Dermis microvascular lymphatic vessel endothelial cell (primary cell): ENCODE results near the gene FMNL2. TPM values are rescaled to one million over a fixed set of nuclear protein-coding genes. Genes with fewer than 3 reads are reported as not detected.

Experiments used
- DNase-seq, 2 donors: peaks; one replicate each; pipeline versions ENCODE4 v3.0.0 to v3.0.0-alpha.2; 2010; ENCODE audit warnings: low read depth in 2 of 2
- total RNA-seq: library from RNA; depleted of rRNA; stranded (reverse); fragments of >200 nt; gene quantifications from 2 replicates; pipeline ENCODE4 v1.2.1, GENCODE V29; 2014

FMNL2 gene
- total RNA-seq, 1 donor from 2014 or later: 29.0 TPM

DNA sequence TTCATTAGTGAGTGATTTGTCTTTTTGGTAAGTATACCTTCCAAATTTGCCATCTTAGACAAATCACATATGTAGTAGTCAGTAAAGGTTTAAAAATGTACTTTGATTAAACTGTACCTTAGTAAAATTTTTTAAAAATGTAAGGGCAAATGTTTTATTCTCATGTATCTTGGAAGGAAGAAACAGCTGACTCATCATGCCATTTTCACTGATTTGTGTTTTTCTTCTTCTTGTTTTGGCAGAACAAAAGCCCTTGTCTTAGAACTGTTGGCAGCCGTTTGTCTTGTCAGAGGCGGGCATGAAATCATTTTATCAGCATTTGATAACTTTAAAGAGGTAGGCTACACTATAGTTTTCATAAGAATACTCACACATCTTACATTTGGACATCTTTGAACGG, 245.7 kb downstream of the FMNL2 start:
- DNase-seq: peak in 1 of 2 donors; percentile 53

- no peak for DNase-seq
Measured at GRCh38 chr2:152581360-152581759, 246.4 kb downstream of the FMNL2 start.

- peak in 1 of 2 donors; percentile 22 for DNase-seq
Measured at GRCh38 chr2:152582081-152582480, 247.1 kb downstream of the FMNL2 start.

GRCh38 chr2:152583512-152584229, 248.7 kb downstream of the FMNL2 start:
- peak in 1 of 2 donors; percentile 33 for DNase-seq

DNA sequence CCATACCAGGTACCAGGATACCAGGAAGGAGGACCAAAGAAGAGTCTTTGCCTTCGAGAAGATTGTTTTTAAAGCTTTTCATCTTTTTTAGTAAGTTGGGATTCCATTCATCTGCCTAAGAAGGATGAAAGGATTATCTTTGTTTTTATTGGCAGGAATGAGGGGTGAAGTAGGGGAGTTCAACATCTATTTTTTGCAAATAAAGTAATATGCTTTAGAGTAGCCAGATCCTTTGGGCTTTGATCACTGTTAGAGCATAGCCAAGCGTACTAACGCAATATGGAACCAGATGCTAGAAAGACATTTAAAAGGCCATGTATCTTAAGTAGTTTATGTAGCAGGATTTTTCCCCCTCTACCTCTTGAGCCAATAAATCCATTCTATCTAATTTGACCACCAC, 249.3 kb downstream of the FMNL2 start:
- DNase-seq: no peak

DNA sequence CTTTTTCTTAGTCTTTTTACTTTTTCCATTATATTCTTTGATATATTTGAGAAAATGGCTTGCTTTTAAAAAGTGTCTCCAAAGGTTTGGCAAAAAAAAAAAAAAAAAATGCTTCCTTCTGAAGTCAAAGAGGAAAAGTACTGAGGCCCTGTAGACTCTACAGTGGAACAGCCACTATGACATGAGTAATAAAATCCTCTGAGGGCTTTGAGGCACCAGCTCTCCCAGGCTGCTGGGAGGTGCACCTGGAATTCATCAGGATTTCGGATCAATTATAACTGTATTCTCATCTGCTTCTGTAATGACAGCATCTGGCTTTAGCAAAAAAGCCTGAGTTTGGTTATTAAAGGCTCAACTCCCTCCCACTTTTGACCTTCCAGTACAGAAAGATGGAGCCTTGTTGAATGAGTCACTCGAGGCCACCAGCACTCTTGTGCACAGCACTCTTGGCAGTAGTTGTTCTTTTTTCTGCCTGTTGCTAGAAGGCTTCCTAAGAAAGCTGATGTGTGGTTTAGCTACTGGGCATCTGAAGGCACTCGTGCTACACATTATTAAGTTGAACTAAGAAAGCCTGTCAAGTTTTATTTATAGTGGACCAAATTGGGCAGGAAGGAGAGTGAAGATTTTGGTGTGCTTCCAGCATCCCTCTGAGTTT, 251.0 kb downstream of the FMNL2 start:
- peak in 1 of 2 donors; percentile 53 for DNase-seq

DNA sequence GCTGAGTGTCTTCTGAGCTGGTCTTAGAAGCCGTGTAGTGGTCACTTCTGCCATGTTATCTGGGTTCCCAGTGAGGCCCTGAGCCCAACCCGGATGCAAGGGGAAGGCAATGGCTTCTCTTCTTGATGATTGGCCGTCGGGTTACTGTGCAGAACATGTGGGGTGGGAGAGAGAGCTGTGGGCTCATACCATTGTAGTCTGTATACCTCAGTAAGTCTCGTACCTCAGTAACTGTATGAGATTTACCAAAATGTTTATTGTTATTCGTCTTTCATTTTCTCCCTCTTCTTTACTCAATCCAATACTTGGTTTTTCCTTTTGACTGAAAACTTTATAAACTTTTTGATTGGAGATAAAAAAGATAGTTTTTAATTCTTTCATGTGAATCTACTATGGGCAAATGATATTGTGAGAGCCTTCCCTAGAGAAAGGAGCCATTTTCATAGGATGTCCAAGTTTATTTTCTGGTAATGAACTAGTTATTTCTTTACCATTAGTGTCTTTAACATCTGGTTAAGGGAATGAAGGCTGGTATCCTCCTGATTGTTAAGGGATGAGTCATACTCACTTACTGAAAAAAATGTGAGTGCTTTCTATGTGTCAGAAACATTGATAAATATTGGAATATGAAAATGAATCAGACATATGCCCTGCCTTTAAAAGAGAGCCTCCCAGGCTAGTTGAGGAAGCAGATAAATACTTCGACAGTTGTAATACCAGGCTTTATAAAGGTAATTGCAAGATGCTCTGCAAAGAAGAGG, 252.4 kb downstream of the FMNL2 start:
- no peak for DNase-seq

DNA sequence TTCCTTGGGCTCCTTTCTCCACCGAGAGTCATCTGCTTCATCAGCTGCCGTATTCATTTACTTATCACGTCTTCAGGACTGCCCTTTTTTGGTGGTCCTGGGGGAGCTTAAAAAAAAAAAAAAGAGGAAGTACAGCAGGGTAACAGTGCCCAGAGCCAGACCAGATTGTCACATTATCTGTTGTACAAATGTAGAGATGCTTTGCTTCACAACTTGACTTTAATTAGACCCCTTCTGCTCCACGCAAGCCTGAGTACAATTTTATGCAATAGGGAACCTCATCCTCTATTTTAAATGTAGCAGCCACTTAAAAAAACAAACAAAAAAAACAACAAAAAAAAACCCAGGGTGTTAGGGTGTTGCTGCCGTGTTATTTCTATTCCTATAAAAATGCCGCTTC, 254.0 kb downstream of the FMNL2 start:
- no peak for DNase-seq

DNA sequence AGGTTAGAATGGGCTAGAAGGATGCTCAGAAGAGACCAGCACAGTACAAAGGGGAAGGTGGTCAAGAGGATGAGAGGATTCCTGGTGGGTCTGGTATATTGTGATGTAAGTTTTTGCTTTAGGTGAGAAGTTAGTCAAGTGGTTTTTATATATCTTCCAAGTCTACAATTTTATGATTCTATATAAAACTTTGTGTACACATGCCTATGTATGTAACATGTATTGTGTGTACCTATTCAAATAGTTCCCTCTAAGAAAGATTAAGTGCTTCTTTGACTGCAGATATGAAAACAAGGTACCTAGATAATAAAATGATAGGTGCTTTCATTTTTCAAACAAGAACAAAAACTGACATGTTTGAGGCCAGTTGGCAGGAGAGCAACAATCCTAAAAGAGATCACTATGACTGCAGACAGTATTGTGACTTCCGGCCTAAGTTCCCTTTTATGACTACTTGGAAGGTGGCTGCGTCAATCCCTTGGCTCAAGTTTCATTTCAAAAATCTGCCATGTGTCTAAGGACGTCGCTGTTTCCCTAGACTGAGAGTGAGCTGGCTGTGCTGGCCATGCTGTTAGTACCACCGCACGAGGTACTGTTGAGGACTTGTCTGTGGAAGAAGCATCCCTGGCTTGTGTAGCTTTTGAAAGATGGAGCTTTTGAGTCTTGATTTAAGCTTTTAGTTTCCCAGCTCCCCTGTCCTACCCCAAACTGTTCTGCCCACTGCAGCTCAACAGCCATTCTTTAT, 259.2 kb downstream of the FMNL2 start:
- DNase-seq: no peak

- DNase-seq: peak in 1 of 2 donors; percentile 55
Measured at GRCh38 chr2:152594792-152595191, 259.8 kb downstream of the FMNL2 start.

GRCh38 chr2:152598975-152599759, 264.2 kb downstream of the FMNL2 start:
- no peak for DNase-seq

DNA sequence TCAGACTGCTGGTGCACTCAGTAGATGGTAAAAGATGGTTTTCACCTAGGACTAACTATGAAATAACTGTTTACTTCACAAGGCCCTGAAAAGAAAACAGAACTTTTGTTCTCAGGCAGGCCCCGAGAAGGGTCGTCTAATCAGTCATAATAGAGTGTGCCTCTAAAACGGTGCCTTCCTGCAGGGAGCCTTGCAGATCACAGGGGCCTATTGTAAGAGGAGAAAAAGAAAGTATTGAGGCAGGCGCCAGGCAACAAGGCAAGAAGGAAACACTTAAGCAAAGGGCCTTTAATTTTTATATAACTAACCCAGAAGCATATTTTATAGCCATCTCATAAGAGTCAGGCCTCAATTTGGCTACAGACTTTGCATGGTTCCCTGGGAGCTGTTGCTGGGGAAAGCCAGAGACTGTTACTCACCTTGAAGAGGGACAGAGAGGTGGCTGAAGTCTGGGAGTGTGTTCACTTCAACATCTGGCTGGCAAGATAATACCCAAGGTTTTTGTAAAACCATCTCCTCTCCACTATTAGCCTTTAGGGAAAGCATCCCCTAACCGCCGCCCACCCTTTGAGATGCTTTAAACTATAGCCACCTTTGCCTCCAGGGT, 265.2 kb downstream of the FMNL2 start:
- no peak for DNase-seq

DNA sequence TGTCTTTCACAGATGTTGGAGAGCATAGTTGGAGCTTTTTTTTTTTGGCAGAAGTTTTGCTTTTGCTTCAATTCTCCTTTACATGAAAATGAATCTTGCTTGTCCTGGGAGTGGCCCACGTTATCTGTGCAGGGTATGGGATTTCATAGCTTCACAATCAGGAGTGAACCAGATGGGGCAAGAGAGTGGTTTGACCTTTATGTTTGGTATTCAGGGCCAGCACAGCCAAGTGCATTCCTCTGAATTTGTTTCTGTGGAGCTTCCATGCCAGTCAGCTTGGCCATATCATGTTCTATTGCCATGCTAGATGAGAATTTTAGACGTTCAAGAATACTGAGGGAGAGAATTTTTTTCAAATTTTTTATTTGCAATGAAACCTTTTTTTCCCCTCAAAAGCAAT, 265.7 kb downstream of the FMNL2 start:
- no peak for DNase-seq

DNA sequence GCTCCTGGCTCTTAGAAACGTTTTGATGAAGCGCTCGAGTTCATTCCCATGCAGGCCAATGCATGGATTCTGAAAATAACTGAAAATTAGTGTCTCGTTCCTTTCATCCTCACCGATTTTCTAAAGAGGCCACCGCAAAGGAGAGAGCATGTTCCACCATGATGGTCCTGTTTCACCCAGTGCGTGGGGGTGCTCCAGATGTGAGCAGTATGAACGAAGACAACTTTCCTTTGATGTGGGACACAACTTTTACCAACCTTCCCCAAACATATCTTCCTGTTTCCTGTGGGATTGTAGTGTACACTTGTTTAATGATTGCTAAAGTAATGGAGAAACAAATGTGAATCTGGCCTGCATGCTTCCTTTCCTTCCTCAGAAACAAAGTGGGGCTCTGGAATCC, 267.8 kb downstream of the FMNL2 start:
- peak in 1 of 2 donors; percentile 32 for DNase-seq

- no peak for DNase-seq
Measured at GRCh38 chr2:152603166-152603565, 268.2 kb downstream of the FMNL2 start.

DNA sequence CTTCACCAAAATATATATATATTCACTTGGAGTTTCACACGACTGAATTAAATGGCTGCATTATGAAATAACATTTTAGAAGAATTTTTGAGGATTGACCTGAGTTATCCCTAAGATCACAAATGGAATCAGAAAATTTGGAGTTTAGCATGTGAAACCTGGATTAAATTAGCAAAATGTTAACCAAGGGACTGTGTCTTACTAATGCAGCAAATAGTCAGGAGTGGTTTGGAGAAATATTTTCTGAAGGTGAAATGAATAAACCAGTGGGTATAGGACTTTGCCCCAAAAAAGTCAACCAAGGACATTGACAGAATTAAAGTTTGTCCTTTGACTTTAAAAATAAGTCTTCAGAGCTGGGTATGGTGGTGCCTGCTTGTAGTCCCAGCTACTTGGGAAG, 271.1 kb downstream of the FMNL2 start:
- no peak for DNase-seq

GRCh38 chr2:152606941-152607340, 272.0 kb downstream of the FMNL2 start:
- no peak for DNase-seq

GRCh38 chr2:152607793-152608300, 272.9 kb downstream of the FMNL2 start:
- DNase-seq: no peak

DNA sequence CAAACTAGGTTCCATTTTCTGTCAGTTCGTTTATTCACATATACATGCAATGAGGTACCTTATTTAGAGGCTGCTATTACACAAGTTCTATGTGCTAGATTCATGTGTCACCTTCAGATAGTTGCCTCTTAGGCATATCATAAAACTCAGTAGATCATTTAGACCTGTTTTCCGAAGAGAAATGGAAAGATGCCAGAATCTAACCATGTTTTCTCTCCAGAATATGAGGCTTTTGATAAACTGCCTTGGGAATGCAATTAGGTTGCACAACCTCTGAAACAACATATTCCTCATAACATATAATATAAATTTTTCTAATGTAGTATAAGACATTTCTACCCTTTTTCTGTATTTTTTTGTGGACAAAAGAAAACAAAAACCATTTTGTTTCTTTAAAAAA, 274.2 kb downstream of the FMNL2 start:
- DNase-seq: no peak

DNA sequence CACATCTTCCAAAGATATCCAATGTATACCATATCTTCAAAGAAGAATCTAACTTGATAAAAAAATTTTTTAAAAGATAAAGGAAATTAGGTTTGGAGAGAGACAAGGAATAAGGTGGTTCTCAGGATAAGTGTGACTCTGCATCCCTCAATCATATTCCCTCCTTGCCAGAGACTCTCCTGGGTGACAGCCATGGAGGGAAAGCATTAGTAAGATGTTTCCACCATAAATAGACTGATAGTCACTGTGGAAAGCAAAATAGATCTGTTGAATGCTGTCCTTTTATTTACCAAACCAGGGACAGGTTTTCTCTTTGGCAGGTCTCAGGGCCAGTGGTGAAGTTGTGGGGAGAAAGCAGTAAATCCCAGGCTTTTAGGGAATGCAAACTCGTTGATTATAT, 274.7 kb downstream of the FMNL2 start:
- DNase-seq: no peak
